HL-60/S4 treated with phorbol 12-myristate 13-acetate at 8.2 ng/mL for 4 days and 3 days (cell line): ENCODE data around the gene MTMR11.
"Not testable (repeated sequence)": the region's sequence is repeated elsewhere in the genome, so short reads cannot be mapped to it uniquely, and the experiment has no call there.

Experiments used
- in situ Hi-C: fragments of 300-500 bp; cut with MboI; formaldehyde crosslinking; loops from 2 replicates; pipeline ENCODE4 v1.15.0; 2022; ENCODE audit warnings: low sequenced_read_pairs

Gene MTMR11

GRCh38 chr1:149906570-149907075 is 30.1 kb downstream of the MTMR11 start:
- in situ Hi-C loops, result no loop called here

- in situ Hi-C loops, result no loop called here
These were observed 32.7 kb downstream of the MTMR11 start for GRCh38 chr1:149903836-149904491.

GRCh38 chr1:149899460-149900284 is 37.0 kb downstream of the MTMR11 start, which contains the start of gene BOLA1:
TSS of gene BOLA1 (plus strand) at chr1:149899568. CDS start at chr1:149900060, 492 bp downstream.
- in situ Hi-C loops, result no loop called here

GRCh38 chr1:149896575-149896974 is 40.1 kb downstream of the MTMR11 start:
- in situ Hi-C loops, result no loop called here

GRCh38 chr1:149888999-149889289 is 47.7 kb downstream of the MTMR11 start:
- in situ Hi-C loops, result no loop called here

- in situ Hi-C loops, result no loop called here
These were observed 48.3 kb downstream of the MTMR11 start for GRCh38 chr1:149888247-149888998.

GRCh38 chr1:149887456-149888246 is 49.0 kb downstream of the MTMR11 start:
- in situ Hi-C loops, result no loop called here

GRCh38 chr1:149887196-149887455 is 49.6 kb downstream of the MTMR11 start:
- in situ Hi-C loops, result not testable (repeated sequence)

- in situ Hi-C loops, result no loop called here
These were observed 50.1 kb downstream of the MTMR11 start for GRCh38 chr1:149886396-149887195.

- in situ Hi-C loops, result not testable (repeated sequence)
These were observed 50.6 kb downstream of the MTMR11 start for GRCh38 chr1:149886121-149886395.

- in situ Hi-C loops, result no loop called here
These were observed 51.1 kb downstream of the MTMR11 start for GRCh38 chr1:149885339-149886120.

GRCh38 chr1:149884433-149885338 is 52.0 kb downstream of the MTMR11 start:
- in situ Hi-C loops, result no loop called here

GRCh38 chr1:149883598-149884247 is 53.0 kb downstream of the MTMR11 start:
- in situ Hi-C loops, result no loop called here

- in situ Hi-C loops, result no loop called here
These were observed 54.8 kb downstream of the MTMR11 start for GRCh38 chr1:149881876-149882275.

GRCh38 chr1:149879556-149879955 is 57.1 kb downstream of the MTMR11 start:
- in situ Hi-C loops, result no loop called here
